Left hindlimb (tissue), 1 donor: ENCODE measurements around the gene ELMOD2.
"Not testable (repeated sequence)": the region's sequence is repeated elsewhere in the genome, so short reads cannot be mapped to it uniquely, and the experiment has no call there.

Experiments
- DNase-seq: peaks from one replicate; pipeline ENCODE4 v3.0.0-alpha.2; 2018

The ELMOD2 gene, protein sequence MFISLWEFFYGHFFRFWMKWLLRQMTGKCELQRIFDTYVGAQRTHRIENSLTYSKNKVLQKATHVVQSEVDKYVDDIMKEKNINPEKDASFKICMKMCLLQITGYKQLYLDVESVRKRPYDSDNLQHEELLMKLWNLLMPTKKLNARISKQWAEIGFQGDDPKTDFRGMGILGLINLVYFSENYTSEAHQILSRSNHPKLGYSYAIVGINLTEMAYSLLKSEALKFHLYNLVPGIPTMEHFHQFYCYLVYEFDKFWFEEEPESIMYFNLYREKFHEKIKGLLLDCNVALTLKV

DNA sequence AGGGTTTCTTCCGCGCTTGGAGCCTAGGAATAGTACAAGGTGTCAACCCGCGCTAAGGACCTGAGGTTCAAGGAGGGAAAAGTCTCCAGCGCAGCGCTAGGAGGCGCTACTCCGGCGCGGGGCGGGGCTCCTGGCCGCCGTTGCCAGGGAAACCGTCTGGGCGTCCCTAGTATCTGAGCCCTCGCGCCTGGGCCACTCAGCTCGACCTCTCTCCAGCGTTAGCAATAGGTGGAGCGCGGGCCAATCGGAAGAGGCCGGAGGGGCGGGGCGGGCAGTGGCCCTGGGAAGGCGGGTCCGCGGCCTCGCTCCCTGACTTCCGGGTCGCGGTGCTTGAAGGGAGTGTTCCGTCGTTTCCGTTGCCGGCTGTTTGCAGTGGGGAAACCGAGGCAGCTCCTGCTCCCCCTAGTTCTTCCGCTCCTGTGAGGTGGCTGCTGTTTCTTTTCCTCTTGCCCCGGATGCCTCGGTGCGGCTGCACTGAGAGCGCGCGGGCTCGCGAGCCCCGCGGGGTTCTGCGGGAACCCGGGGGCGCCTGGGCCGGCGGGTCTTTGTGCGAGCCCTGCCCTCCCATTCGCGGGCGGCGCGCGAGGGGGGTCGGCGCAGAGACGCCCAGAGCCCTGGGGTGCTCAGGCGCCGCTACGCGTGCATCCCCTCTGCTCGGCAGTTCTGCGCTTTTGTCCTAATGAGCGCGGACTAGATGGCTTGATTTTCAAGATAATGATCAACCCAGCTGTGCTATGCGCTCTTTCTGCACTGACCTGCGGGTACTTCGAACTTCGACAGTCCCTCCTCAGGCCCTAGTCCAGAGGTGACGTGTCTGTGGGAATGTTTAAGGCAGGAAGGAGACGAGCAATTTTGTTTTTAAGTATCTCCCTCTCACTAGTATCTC, at the start of gene ELMOD2:
Gene ELMOD2, plus strand, starts transcription at position 312 of the 886 bp plus-strand sequence. CDS start 1,261 bp downstream, outside the sequence.
- peak; percentile 98 for DNase-seq

DNA sequence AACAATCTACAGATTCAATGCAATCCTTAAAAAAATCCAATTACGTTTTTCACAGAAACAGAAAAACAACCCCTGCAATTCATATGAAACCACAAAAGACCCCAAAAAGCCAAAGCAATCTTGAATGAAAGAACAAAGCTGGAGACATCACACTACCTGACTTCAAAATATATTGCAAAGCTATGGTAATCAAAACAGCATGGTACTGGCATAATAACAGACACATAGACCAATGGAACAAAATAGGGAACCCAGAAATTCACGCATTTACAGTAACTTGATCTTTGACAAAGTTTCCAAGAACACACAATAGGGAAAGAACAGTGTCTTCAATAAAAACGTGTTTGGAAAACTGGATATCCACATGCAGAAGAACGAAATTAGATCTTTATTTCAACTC, 40.5 kb upstream of the ELMOD2 start:
- DNase-seq, result no peak

DNA sequence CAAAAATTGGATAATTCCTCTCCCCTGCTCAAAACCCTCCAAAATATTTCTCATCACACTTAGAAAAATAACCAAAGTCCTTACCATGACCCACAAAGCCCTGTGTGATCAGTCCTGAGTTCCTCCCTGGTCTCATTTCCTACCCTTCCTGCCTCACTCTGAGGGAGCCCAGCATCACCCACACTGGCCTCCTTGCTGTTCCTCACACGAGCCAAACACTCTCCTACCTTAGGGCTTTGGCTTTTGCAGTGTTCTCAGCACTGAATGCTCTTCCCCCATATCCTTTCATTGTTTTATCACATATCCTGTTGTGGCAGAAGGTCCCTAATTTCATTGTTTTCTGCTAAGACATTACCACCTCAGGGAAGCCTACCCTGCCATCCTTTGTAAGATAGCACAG, 38.0 kb upstream of the ELMOD2 start:
- DNase-seq, result no peak

DNA sequence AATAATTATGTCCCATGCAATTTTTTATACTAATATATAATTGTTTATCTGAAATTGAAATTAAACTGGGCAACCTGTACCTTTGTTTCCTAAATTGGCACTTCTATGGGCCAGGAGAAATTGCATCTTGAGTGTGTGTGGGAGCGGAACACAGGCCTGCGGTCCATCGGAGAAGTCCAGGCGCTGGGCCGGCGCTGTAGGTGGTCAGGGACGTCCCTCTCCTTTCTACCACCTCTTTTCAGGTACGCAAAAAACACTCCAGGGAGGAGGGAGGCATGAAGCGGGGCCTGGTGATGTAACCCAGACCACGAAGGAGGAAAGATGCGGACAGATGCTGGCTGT, 26.6 kb upstream of the ELMOD2 start:
- DNase-seq, result peak; percentile 28

DNA sequence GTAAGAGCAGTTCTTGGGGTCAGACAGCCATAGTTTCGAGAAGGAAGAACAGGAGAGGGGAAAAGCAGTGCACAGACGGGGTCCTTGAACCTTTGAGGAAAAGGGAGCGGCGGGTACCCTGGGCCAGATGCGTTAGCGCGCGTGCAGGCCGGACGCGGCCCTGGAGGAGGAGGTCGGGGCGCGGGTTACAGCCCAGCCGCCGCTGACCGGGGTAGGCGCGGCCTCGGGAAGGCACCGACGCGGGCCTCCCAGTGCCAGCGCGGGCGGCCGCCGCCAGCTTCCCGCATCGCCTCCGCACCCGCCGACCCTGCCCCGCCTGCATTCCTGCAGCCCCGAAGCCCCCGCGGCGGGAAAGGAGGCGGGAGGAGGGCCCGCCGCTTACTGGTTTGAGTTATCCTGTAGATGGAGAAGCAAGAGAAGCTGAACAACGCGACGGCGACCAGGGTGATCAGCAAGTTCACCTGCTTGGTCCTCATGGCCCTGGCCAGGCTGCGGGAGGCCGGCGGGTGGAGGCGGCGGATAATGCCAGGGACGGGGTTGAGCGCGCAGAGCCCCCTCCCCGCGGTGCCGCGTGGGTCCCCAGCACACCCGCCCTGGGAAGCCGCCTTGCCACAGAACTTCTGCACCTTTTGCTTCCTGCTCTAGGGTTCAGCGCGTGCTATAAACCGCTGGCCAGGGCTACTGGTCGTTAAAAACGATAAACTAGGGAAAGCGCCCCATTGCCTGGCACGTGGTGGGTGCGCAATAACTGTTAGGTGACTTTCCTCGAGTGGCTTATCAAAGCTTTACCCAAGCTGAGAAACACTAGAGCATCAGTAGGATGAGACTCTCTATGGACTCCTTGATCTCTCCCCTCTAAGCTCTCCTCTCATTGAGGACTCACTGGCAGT, 26.0 kb upstream of the ELMOD2 start, which contains the start of gene MGAT4D:
Gene MGAT4D, minus strand, starts transcription at position 547 of the 890 bp plus-strand sequence. Its CDS starts 71 bp downstream, at position 476.
- no peak for DNase-seq

DNA sequence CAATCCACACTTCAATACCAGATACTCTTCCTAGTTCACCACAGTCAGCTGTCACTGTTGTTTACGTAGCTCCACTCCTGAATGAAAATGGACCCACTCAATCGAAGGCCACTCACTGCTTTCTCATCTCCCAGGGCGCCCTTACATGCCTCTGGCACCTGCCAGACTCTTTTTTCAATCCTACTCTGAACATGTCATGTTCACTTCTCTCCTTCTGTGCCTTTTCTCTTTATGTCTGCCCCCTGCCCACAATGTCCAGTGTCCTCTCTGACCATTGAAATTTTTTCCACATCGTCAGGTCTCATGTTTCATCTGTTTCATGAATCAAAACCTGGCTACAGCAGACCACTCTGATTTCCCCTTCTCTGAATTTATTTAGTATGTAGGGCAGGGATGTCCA, 24.6 kb upstream of the ELMOD2 start:
- no peak for DNase-seq

DNA sequence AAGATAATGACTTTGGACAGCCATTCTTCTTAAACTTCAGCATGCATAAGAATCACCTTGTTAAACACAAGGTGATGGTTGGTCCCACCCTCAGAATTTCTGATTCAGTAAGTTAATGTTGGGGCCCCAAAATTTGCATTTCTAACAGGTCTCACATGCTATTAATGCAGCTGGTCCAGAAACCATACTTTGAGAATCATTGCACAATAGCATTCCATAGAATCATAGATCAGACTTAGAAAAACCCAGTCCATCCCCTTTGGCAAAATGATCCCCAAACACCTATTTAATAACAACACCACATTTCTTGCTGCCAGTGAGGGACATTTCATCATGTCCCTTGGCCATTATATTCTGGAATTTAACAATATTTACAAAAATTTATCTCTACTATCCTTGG, 19.7 kb upstream of the ELMOD2 start:
- no peak for DNase-seq

DNA sequence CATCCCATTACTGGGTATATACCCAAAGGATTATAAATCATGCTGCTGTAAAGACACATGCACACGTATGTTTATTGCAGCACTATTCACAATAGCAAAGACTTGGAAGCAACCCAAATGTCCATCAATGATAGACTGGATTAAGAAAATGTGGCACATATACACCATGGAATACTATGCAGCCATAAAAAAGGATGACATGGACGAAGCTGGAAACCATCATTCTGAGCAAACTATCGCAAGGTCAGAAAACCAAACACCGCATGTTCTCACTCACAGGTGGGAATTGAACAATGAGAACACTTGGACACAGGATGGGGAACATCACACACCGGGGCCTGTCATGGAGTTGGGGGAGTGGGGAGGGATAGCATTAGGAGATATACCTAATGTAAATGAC, 10.2 kb upstream of the ELMOD2 start:
- not testable (repeated sequence) for DNase-seq

DNA sequence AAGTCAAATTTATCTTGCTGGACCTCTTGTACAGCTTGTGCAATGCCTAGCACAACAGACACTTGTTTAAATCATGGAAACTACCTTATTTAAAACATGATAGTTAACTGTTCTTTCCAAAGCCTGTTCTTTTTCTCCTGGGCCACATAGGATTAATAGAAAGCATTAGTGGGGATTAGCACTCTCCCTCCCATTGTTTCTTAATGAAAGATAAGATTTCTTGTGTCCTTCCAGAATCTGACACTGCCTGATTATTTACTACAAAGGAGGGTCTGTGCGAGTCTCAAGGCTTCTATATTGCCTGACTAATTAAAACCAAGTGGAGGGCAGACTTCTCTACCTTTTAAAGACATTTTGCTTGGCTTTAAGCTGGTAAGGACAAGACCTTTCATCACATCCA, 8.5 kb upstream of the ELMOD2 start:
- DNase-seq, result no peak

DNA sequence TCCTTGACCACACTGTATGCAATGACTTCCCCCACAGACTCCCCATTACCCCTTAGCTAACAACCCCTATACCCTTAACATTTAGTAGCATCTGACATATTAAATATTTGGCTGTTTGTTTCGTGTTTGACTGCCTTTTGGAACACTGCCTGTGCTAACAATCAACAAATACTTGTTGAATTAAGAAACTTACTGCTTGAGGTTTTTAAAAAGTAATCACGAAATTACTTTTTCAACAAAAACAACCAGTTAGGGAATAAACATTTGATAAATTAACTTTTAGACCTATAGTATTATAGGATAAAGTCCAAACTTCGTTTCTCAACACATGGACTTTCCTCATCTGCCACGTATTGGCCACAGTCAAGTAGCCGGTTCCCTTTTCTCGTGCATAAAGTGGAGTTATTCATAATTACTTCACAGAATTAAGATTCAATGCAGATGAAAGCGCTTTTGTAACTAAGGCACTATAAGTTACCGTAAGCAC, 555 bp upstream of the ELMOD2 start:
- no peak for DNase-seq

DNA sequence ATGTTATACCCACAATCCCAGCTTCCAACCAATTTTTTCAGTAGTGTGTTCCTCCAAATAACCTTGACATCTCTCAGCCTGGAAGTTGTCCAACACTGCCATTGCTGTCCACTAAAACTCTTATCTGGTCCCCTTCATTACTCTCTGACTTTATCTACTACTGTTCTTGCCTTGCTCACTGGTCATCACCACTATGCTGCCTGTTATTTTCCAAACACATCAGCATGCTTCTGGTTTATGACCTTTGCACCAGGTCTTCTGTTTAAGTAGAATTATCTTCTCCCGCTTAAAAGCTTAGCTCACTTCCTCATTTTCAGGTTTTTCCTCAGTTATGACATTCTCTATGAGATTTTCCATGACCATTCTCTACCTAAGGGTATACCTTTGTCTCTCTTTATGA, 5.5 kb downstream of the ELMOD2 start:
- no peak for DNase-seq

DNA sequence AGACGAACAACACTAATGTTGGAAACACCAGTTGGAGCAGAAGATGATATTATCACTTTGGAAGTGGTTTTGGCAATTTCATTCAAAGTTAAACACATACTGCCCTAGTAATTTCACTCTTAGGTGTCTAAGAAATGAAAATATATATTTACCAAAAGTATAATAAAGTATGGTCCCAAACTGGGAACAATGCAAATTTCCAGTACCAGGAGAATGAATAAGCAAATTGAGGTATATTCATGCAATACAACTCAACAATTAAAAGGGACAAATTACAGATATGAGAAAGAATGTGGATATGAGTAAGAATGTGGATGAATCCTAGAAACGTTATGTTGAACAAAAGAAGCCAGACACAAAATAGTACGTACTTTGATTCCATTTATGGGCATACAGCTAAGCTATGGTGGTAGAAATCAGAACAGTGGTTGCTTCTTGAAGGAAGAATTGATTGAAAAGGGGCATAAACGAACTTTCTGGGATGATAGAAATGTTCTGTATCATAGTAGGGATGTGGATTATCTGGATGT, 10.0 kb downstream of the ELMOD2 start:
- no peak for DNase-seq

DNA sequence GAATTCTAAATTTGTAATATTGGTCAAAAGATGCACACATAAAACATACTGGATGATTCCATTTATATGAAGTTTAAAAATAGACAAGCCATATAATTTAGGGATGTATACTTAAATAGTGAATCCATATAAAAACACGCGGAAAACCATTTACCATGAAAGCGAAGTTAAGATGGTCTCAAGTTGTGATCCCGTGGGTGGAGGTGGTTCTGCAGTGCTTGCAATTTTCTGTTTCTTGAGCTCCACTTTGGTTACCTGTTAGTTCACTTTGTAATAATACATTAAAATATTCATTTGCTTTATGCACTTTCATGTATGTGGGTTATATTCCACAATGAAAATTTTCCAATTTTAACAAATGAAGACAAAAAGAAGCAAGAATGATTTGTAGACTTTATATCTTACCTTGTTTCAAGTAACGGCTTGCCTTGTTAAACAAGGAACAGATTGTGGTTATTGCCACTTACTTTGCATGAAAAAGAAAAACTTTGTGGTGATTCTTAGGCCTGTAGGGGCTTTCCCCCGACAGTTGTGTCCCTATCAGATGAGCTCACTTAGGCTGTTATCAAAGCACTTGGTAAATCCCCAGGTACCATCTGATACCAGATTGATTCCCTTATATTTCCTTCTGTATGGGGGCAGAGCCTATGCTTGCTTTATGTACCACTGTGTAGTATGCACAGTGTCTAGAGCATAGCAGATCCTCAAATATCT, 32.6 kb downstream of the ELMOD2 start:
- no peak for DNase-seq

DNA sequence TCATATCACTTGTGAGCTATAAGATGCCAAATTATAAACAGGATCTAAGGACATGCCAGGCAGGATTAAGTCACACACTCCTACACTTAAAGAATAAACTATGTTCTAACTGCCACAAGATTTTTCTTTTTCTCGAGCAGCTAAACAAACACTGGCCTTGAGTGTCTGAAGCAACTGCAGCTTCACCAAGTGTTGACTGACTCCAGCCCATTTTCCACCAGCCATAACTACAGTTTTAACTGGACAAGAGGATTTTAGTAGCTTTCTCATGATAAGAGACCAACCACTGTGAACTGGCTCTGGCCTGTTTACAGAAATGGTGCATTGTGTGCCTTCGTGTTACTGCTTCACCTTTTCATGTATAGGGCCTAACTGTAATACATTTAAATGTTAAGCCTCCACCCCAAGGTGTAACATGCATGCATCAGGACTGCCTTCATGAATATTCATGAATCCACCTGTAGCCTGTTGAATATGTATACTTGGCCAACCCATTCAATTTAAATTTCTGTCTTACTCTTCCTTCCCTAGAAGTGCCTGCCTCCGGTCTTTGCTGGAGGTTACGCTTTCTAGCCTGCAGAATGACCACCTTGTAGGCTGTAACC, 34.0 kb downstream of the ELMOD2 start:
- DNase-seq, result no peak

DNA sequence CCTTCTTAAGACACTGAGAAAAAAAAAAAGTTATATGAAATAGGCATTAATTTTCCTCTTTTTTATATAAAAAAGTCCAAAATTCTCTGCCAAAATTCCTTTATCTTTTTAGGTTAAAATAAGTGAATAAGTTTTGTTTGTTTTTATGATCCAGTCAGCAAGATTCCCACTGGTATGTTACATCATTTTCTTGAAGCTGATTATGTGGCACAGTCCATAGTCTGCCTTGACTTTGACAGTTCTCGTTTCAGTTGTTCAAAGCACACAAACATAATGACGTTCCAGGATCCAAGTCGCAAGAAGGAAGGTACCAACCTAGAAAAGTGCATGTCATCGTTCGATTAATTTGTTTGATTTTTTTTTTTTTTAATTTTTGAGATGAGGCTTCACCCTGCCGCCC, 35.7 kb downstream of the ELMOD2 start:
- DNase-seq, result no peak

DNA sequence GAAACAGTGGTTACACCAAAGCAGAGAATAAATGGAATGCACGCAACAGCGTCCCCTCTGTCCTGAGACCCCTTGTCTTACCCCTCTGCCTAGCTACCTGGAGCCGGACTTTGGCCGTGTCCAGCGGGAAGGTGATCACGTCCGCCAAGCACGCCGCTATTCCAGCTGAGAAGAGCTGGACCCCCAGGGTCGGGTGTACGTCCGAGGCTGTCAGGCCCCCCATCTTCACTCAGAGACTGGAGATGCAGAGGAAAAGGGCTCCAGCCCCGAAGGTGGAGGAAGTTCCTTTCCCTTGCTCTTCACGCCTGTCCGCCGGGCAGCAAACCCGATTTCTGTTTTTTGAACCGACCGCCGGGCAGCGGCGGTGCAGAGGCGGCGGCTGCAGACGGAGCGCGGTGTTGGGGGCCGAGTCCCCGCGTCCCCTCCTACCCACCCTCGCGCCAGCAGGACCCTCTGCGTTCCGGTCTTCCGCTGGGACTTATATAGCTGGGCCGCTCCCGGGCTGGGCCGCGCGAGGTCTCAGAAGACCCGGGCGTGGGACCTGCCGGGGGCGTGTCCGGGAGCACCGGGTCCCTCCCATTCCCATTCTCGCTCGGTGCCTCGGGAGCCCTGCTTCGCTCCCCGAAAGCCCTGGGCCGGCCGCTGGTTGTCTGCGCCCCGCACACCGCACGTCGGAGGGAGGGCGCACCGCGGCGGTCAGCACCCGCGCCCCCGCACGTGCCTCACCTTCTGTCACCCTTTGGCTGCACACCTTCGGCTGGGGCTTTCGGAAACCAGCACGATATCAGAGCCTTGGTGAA, 44.7 kb downstream of the ELMOD2 start, which contains the start of gene UCP1:
Gene UCP1, minus strand, starts transcription at position 455 of the 800 bp plus-strand sequence. Its CDS starts 232 bp downstream, at position 223.
- DNase-seq, result peak; percentile 30

DNA sequence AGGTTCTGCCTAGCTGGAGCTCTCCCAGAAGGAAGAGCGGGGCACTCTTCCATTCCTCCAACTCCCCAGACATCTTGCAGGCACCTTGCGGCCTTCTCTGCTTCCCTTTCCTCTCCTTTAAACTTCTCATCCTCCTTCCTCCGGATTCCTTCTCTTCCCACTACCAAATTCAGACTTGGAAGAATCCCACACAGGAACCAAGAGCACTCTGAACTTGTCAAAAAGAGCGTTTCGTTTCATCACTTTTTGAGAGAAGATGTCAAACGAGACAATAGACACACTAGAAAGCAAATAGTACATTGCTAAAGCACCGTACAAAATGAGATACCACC, 45.3 kb downstream of the ELMOD2 start:
- no peak for DNase-seq

DNA sequence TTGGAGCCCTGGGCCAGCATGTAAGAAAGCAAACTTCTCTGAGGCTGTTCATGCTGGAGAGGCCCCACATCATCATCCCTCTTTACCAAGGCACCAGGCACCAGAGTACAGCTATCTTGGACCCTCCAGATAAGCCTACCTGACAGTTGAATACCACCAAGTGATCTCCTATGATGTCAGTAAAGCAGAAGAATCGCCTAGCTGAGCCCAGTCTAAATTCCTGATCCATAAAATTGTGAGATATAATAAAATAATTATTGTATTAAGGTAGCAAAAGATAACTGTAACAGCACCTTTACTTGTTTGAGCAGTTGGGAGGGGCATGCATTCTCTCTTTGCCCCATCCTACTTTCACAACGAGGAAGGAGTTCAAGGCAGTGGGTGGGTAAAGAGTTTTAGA, 47.7 kb downstream of the ELMOD2 start:
- DNase-seq, result no peak

DNA sequence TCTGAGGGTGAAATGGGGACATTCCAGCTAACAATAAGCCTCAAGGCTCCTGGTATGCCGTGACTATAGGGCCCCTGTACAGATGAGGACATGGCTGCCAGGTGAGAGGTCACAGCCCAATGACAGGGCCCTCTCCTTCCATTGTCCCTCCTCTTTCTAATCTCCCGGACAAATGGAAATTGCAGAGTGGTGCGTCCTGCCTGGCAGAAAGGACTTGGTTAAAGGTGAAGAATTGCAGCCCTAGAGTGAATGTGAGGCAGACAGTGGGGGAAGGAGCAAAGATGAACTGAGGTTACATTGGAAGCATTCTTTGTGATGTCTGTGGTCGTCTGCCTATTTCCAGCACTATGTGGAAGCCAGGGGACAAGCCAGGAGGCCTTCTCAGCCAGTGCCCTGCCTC, 51.5 kb downstream of the ELMOD2 start:
- DNase-seq, result no peak

DNA sequence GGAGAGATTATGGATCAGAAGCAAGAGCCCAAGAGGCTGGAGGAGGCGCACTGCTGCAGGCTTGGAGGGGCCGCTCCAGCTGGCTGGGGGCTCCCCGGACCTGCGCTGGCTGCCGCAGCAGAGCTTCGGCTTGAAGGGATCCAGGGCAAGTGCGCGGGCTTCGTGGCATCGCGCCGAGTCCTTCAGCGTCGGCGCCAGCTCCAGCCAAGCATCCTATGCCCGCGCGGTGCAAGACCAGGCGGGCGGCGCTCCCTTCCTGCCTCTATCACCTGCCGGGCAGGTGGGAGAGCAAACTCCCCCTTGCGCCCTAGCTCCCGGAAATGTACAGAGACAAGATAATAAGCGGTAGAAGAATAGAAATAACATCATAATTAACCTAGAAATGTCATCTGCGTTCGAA, 55.3 kb downstream of the ELMOD2 start:
- DNase-seq, result no peak

DNA sequence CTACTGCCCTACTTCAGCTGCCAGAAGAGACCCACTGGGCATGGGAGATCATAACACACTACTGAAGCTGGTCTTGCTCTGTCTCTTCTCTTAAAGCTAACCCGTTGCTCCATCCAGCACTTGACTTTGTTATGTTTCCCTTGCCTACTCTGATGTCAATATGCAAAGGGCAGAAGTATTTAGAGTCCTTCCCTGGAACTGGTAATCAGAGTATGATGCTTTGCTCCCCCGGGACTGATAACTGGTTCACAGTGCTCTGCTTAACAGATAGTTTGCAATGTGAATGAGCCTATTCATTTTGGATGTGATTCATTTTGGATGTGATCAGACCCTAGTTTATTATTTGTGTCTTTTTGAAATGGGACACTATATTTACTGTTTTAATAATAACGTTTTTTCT, 57.1 kb downstream of the ELMOD2 start:
- no peak for DNase-seq
